ENCODE results near the gene HERPUD1. TPM values are rescaled to one million over a fixed set of nuclear protein-coding genes. Genes with fewer than 3 reads are reported as not detected.
"Not testable (repeated sequence)": the region's sequence is repeated elsewhere in the genome, so short reads cannot be mapped to it uniquely, and the experiment has no call there.

HERPUD1 gene
- total and polyA plus RNA-seq, 2 of the 13 experiments (the other 11 are each of a cell fraction or from before 2014, with no cell fraction given), result 96.2 to 323 TPM

DNA sequence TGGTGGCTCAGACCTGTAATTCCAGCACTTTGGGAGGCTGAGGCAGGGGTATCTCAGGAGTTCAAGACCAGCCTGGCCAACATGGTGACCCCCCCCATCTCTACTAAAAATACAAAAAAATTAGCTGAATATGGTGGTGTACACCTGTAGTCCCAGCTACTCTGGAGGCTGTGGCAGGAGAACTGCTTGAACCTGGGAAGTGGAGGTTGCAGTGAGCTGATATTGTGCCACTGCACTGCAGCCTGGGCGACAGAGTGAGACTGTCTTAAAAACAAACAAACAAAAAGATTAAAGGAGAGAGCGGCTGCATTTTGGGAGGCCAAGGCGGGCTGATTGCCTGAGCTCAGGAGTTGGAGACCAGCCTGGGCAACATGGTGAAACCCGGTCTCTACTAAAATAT lies 55.0 kb downstream of the HERPUD1 start:
- in situ Hi-C loops (cut with HindIII; ENCODE audit: extremely low pct_ligation_motif_present, low pct_unique_long_range_greater_than_20kb); CTCF ChIA-PET (ENCODE audit: low intra/inter-chr PET ratio, low total read pairs); H4K20me1 ChIP-seq (ENCODE audit: insufficient read depth, low read length); H2AFZ ChIP-seq (ENCODE audit: low read length); DNase-seq (ENCODE audit: low spot score); H3K9ac ChIP-seq (ENCODE audit: insufficient read depth, low read depth, low read length); H3K4me3 ChIP-seq (replicated peaks in 1 of 3; ENCODE audit: insufficient read depth in 1 of 3, low read depth in 2 of 3, low read length in 3 of 3); H3K79me2 ChIP-seq (ENCODE audit: insufficient read depth, low read length); ATAC-seq; H3K9me3 ChIP-seq (ENCODE audit: low read length); BruUV-seq (replicated peaks); H3K36me3 ChIP-seq (replicated peaks in 1 of 2; ENCODE audit: control insufficient read depth in 1 of 2, insufficient read depth in 2 of 2, low read length in 2 of 2); H3K27ac ChIP-seq (ENCODE audit: extremely low read length, insufficient read depth, low read length); FAIRE-seq: not testable (repeated sequence)
- Histone ChIP-seq H3K4me1 (ENCODE audit: insufficient read depth, low read length) (peaks cover 83% of the 10 kb centered on the region), H3K27me3 (ENCODE audit: control insufficient read depth in 1 of 2, insufficient read depth in 2 of 2, low read length in 2 of 2) (peaks cover 3 to 45% of the 10 kb centered on the region in 2 experiments), H3K4me2 (ENCODE audit: low read depth, low read length) (peak overlapping the region; percentile 23; the same call in 1 of the 2 replicates)
- intact Hi-C loops (cut with micrococcal nuclease; ENCODE audit: unreplicated experiment), result loop anchor here (2.0 kb wide), 1 partner anchor 22 kb away; no protein-coding TSS in a partner anchor
- 0 out of 2 replicates have a peak, but pooled peaks have one; percentile 19 for TF ChIP-seq GATAD2A (CRISPR knock-in tag; IDR thresholded peaks at IDR 0.05)
- TF ChIP-seq, protein P1, sequence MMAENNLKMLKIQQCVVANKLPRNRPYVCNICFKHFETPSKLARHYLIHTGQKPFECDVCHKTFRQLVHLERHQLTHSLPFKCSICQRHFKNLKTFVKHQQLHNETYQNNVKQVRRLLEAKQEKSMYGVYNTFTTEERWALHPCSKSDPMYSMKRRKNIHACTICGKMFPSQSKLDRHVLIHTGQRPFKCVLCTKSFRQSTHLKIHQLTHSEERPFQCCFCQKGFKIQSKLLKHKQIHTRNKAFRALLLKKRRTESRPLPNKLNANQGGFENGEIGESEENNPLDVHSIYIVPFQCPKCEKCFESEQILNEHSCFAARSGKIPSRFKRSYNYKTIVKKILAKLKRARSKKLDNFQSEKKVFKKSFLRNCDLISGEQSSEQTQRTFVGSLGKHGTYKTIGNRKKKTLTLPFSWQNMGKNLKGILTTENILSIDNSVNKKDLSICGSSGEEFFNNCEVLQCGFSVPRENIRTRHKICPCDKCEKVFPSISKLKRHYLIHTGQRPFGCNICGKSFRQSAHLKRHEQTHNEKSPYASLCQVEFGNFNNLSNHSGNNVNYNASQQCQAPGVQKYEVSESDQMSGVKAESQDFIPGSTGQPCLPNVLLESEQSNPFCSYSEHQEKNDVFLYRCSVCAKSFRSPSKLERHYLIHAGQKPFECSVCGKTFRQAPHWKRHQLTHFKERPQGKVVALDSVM (CRISPR knock-in tag; IDR thresholded peaks at IDR 0.05), result peak; percentile 92
- TF ChIP-seq NPAS2 (CRISPR knock-in tag; IDR thresholded peaks at IDR 0.05; ENCODE audit: borderline replicate concordance), result 0 out of 2 replicates have a peak, but pooled peaks have one; percentile 66
- POLR2A ChIA-PET, result interaction anchor here (1.4 kb wide), 1 partner anchor 55 kb away, joined by 4 read pairs; no protein-coding TSS in a partner anchor
- WGBS (ENCODE audit: low lambda C conversion rate), result 32% methylated on average over 4 of the region's 4 CpGs

DNA sequence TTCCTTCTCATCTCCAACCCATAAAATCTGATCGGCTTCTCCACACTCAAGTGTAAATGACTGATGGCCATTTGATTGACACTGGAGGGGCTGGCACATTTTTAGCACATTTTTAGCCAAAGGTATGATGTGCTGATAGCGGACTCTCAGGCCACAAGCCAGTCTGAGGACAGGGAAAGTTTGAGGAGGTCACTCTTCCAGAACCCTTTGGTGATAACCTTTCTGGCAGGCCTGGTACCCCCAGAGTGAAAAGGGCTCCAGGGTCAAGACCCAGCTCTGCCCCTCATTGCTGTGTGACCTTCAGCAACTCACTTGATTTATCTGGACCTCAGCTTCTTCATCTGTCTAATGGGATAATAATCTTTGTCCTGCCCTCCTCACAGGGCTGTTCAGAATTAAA lies 55.8 kb downstream of the HERPUD1 start:
- Histone ChIP-seq H3K4me2 (ENCODE audit: low read depth, low read length) (no peak overlapping the region), H3K9me3 (ENCODE audit: low read length) (no peaks in the 10 kb centered on the region), H3K4me1 (ENCODE audit: insufficient read depth, low read length) (peaks cover 81% of the 10 kb centered on the region), H2AFZ (ENCODE audit: low read length) (no peak overlapping the region), H3K79me2 (ENCODE audit: insufficient read depth, low read length) (no peaks in the 10 kb centered on the region), H3K27me3 (ENCODE audit: control insufficient read depth in 1 of 2, insufficient read depth in 2 of 2, low read length in 2 of 2) (peaks cover 3 to 42% of the 10 kb centered on the region in 2 experiments), H3K4me3 (replicated peaks in 1 of 3; ENCODE audit: insufficient read depth in 1 of 3, low read depth in 2 of 3, low read length in 3 of 3) (no peak overlapping the region), H3K36me3 (replicated peaks in 1 of 2; ENCODE audit: control insufficient read depth in 1 of 2, insufficient read depth in 2 of 2, low read length in 2 of 2) (no peaks in the 10 kb centered on the region), H3K9ac (ENCODE audit: insufficient read depth, low read depth, low read length) (no peak overlapping the region), H3K27ac (ENCODE audit: extremely low read length, insufficient read depth, low read length) (no peak overlapping the region), H4K20me1 (ENCODE audit: insufficient read depth, low read length) (no peaks in the 10 kb centered on the region)
- no peak for FAIRE-seq
- DNase-seq (ENCODE audit: low spot score), result no peak
- ChIA-PET CTCF (ENCODE audit: low intra/inter-chr PET ratio, low total read pairs) (no interaction called here), POLR2A (interaction anchor here (2.5 to 2.7 kb wide), 2 partner anchors 15 to 22 kb away, joined by 11 to 12 read pairs; no protein-coding TSS in a partner anchor)
- BruUV-seq (replicated peaks), result no TSS peak
- intact Hi-C loops (cut with micrococcal nuclease; ENCODE audit: unreplicated experiment) (loop anchor here (2.0 kb wide), 1 partner anchor 23 kb away; no protein-coding TSS in a partner anchor), in situ Hi-C loops (cut with HindIII; ENCODE audit: extremely low pct_ligation_motif_present, low pct_unique_long_range_greater_than_20kb) (no loop called here)
- WGBS (ENCODE audit: low lambda C conversion rate), result 42% methylated on average over 2 of the region's 2 CpGs
- TF ChIP-seq ZNF138 (CRISPR knock-in tag; IDR thresholded peaks at IDR 0.05; ENCODE audit: low read depth) (no peak), ZNF629 (CRISPR knock-in tag; conservative IDR thresholded peaks at IDR 0.05) (peak; percentile 84)
- no peak for ATAC-seq
